DND-41 (cell line): ENCODE measurements around the gene DLG1.

Experiments used
- CTCF ChIP-seq: IDR thresholded peaks from 2 replicates; pipeline ENCODE4 v1.5.1; 2012; ENCODE audit warnings: borderline replicate concordance, low read length, moderate library complexity, mild to moderate bottlenecking; ENCODE audit not compliant: poor library complexity, severe bottlenecking; ENCODE audit errors: extremely low read depth
- EZH2 ChIP-seq: IDR thresholded peaks from 3 replicates; pipeline ENCODE4 v1.6.1; 2012; ENCODE audit warnings: borderline replicate concordance, low read depth, mild to moderate bottlenecking, moderate library complexity, low read length, inconsistent platforms; ENCODE audit not compliant: severe bottlenecking

- no peak for TF ChIP-seq CTCF
- TF ChIP-seq EZH2 = no peak
Measured at GRCh38 chr3:197042539-197042938, 255.9 kb downstream of the DLG1 start.
